ACHN (cell line): ENCODE results near the gene KHDRBS2.

Source experiments
- DNase-seq: peaks from one replicate; pipeline ENCODE4 v3.0.0-alpha.2; 2015
- in situ Hi-C: cut with HindIII; loops from 2 replicates; pipeline ENCODE4 v1.10.0; 2017; ENCODE audit warnings: low sequenced_read_pairs, low pct_ligation_motif_present, low pct_unique_long_range_greater_than_20kb

The KHDRBS2 gene

GRCh38 chr6:62285612-62286469 lies at the start of gene KHDRBS2:
KHDRBS2 (minus strand) TSS chr6:62286225.
- DNase-seq: no peak
- in situ Hi-C loops: no loop called here

GRCh38 chr6:62328607-62329006 lies 42.6 kb upstream of the KHDRBS2 start:
- DNase-seq: no peak
- in situ Hi-C loops: no loop called here

GRCh38 chr6:62324834-62325233 lies 38.8 kb upstream of the KHDRBS2 start:
- no peak for DNase-seq
- in situ Hi-C loops: no loop called here

- in situ Hi-C loops: no loop called here
- DNase-seq: no peak
These were observed 37.9 kb upstream of the KHDRBS2 start for GRCh38 chr6:62323818-62324431.

GRCh38 chr6:62298745-62299392 lies 12.8 kb upstream of the KHDRBS2 start:
- in situ Hi-C loops: no loop called here
- DNase-seq: no peak

GRCh38 chr6:62296541-62296940 lies 10.5 kb upstream of the KHDRBS2 start:
- no peak for DNase-seq
- in situ Hi-C loops: no loop called here

- no peak for DNase-seq
- in situ Hi-C loops: no loop called here
These were observed 2.9 kb upstream of the KHDRBS2 start for GRCh38 chr6:62288974-62289373.

- no peak for DNase-seq
- in situ Hi-C loops: no loop called here
These were observed 2.5 kb upstream of the KHDRBS2 start for GRCh38 chr6:62288562-62288961.

- in situ Hi-C loops: no loop called here
These were observed 432 bp upstream of the KHDRBS2 start for GRCh38 chr6:62286470-62286843.

GRCh38 chr6:62284725-62285124 lies 1.3 kb downstream of the KHDRBS2 start:
- in situ Hi-C loops: no loop called here
- DNase-seq: no peak

More at GRCh38 chr6:62286470-62286843, 432 bp upstream of the KHDRBS2 start:
- DNase-seq: no peak

GRCh38 chr6:62283796-62284411 lies 2.1 kb downstream of the KHDRBS2 start:
- DNase-seq: peak; percentile 42
- in situ Hi-C loops: no loop called here

GRCh38 chr6:62283365-62283764 lies 2.7 kb downstream of the KHDRBS2 start:
- in situ Hi-C loops: no loop called here
- no peak for DNase-seq

- no peak for DNase-seq
These were observed 5.9 kb downstream of the KHDRBS2 start for GRCh38 chr6:62280099-62280498.

GRCh38 chr6:62272114-62272513 lies 13.9 kb downstream of the KHDRBS2 start:
- no peak for DNase-seq
- in situ Hi-C loops: no loop called here

More at GRCh38 chr6:62280099-62280498, 5.9 kb downstream of the KHDRBS2 start:
- in situ Hi-C loops: no loop called here

GRCh38 chr6:62265906-62266525 lies 20.0 kb downstream of the KHDRBS2 start:
- no peak for DNase-seq
- in situ Hi-C loops: no loop called here

- DNase-seq: no peak
These were observed 23.7 kb downstream of the KHDRBS2 start for GRCh38 chr6:62262283-62262682.

GRCh38 chr6:62246087-62246486 lies 39.9 kb downstream of the KHDRBS2 start:
- in situ Hi-C loops: no loop called here
- no peak for DNase-seq

More at GRCh38 chr6:62262283-62262682, 23.7 kb downstream of the KHDRBS2 start:
- in situ Hi-C loops: no loop called here

- DNase-seq: no peak
- in situ Hi-C loops: no loop called here
These were observed 49.2 kb downstream of the KHDRBS2 start for GRCh38 chr6:62236784-62237183.

GRCh38 chr6:62229231-62229630 lies 56.8 kb downstream of the KHDRBS2 start:
- no peak for DNase-seq
- in situ Hi-C loops: no loop called here
